Left cardiac atrium (tissue), 4 donors: ENCODE results near the gene NR6A1. TPM values are rescaled to one million over a fixed set of nuclear protein-coding genes. Genes with fewer than 3 reads are reported as not detected.

ENCODE experiments used
- ATAC-seq, 2 donors: fragments of 200-7000 bp; cut with Tn5 transposase; one replicate each; pipeline ENCODE4 v1.9.1; 2020; ENCODE audit warnings: mild to moderate bottlenecking in 2 of 2, moderate library complexity in 2 of 2
- DNase-seq: peaks from one replicate; pipeline ENCODE4 v3.0.0-alpha.2; 2020
- intact Hi-C, 2 donors: fragments of 100-400 bp; cut with DNase I; formaldehyde crosslinking; loops; one replicate each; pipeline versions ENCODE4 v1.14.1 to v1.15.1; 2022 to 2023
- total RNA-seq, 2 donors: library from RNA; stranded (reverse); fragmentation: NEBNext Ultra II Directional; extraction: Animal tissue kit (Norgen Biotek cat#: 25700); gene quantifications; one replicate each; pipeline ENCODE4 v1.2.1, GENCODE V29; 2021
- donor health status: DM: no; HTN: yes; CAD: no.
- donor health status: DM: no; HTN: yes; CAD: no; lungs with severe emphysema.
- donor health status: DM: yes; HTN: yes; CAD: no.
- donor health status: Dilated cardiomyopathy.

Gene NR6A1
- total RNA-seq, 2 donors from 2014 or later: 1.2 to 1.3 TPM

DNA sequence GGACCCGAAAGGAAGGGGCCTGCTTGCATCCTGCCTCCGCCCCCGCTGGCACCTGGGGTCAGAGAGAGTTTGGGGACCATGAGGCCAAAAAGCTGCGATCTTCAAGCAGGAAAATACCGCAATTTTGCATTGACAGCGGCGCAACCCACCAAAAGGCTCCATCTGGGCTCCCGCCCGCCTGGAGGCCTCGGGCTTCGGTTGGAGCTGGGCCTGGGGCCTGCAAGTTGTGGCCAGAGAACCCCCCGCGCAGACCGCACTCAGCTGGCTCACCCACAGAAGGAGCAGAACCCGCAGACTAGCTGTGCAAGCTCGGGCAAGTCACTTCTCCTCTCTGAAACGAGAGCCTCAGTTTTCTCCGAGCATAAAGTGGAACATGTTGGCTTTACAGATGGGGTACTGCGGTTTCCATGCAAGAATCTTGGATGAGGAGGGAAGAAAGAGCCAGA lies 265.2 kb downstream of the NR6A1 start:
- DNase-seq (no peak), ATAC-seq (no peak)
- intact Hi-C loops: no loop called here

GRCh38 chr9:124505006-124505900 lies 265.9 kb downstream of the NR6A1 start:
- ATAC-seq (no peak), DNase-seq (no peak)
- intact Hi-C loops: no loop called here

DNA sequence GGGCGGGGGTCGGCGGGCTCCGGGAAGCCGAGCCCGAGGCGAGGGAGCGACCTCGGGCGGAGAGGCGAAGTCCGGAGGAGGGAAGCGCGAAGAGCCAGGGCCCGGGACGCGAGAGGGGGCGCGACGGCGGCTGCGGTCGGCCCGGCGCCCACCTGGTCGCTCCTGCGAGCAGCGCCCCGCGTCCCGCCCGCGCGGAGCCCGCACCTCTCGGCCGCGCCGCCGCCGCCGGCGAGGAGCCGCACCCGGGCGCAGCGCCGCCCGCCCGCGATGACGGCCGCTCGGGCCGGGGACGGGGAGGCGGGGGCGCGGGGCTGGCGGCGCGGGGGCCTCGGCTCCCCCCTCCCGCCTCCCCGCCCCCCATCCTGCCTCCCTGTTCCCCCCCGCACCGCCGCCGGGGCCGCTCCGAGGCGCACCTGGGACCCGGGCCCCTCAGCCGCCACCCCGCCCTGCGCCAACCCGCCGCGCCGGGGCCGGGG lies 266.5 kb downstream of the NR6A1 start:
- no peak for DNase-seq
- intact Hi-C loops: no loop called here

DNA sequence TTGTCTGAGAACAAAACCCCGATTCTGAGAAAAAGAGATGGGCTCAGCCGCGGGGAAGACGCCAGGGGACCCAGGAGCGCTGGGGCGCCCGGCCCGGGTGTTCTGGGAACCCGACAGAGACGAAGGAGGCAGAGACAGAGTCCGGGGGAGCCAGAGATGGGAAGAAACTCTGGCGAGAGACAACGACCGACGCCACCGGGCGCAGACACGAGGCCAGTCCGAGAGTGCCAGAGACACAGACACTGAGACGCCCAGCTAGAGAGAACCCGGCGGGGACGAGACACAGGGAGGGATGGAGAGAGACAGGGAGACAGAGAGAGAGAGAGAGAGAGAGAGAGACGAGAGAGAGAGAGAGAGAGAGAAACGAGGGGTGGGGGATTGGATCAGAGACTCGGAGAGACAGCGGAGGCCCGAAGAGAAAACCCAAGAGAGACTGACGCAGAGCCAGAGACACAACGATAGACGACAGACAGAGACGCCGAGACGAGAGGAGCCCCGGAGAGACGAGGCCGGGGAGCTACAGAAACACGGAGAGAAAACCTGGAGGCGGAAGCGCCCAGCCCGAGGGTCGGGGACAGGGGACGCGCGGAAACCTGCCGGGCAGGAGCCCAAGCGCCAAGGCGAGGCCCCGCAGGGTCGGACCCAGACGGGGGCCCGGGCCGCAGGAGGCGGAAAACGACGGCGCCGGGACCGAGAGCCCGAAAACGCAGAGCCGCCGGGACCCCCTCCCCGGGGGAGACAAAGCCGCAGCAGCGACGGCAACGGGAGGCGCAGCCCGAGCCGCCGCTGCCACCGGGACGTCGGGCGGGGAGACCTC lies 267.2 kb downstream of the NR6A1 start:
- ATAC-seq (no peak), DNase-seq (no peak)
- intact Hi-C loops: no loop called here

More for the DNA sequence above, 266.5 kb downstream of the NR6A1 start:
- ATAC-seq: no peak

DNA sequence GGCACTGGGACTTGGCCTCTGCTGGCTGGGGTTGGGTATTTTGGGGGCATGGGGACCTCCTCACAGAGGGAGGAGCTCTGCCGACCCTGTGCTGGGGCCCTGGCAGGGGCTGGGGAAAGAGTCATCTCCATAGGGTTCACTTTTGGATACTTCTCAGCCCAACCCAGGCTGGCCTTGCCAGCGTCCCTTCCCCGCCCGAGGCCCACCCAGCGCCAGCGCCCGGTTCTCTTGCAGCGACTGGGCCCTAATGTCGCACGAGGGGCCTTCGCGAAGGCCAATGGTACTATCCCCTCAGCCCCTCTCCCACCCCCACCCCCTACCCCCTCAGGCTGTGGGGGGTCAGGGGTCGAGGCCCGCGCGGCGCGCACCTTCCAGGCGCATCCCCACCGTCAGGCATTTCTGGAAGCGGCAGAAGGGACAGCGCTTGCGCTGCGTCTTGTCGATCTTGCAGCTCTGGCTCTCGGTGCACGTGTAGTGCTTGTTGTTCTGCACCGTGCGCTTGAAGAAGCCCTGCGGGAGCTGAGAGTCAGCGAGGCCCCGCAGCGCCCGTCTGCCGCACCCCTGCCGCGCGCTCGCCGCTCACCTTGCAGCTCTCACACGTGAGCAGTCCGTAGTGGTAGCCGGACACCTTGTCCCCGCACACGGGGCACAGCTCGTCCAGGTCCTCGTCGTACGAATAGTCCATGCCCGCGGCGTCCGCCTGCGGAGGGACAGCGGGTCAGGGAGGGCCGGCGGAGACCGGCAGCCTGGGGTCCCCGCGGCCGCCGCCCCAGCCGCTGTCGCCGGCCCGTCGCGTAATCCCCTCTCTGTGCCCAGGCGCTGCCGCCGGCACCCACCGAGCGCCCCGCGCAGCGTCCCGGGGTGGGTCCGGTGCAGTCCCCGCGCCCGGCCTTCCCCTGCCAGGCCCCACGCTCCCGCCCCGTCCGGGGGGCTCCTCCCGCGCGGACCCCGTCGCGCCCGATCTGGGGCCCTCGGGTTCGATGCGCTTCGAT lies 268.1 kb downstream of the NR6A1 start:
- intact Hi-C loops: no loop called here
- DNase-seq (no peak), ATAC-seq (no peak)

DNA sequence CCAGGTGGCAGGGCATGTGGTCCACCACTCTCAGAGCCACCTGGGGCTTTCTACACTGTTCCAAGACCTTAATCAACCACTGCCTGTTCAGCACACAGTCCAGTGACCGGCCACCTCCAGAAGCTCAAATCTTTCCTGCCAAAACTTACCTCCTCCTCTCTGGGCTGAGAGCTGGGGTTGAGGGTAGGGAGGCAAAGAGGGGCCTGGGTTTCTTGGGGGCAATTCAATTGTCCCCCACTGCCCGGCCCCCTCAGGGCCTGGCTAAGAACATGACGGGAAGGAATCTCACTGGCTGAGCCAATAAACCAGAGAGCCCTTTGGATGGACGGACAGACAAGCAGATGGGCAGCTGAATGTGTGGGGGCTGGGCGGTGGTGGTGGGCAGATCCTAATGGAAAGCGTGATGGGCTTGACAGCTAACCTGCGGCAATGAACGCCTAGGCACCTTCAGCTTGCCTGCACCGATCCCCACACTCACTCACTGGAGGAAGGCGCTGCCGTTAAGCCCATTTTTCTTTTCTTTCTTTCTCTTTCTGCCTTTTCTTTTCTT lies 269.3 kb downstream of the NR6A1 start:
- intact Hi-C loops: no loop called here
- no peak for ATAC-seq
- no peak for DNase-seq

DNA sequence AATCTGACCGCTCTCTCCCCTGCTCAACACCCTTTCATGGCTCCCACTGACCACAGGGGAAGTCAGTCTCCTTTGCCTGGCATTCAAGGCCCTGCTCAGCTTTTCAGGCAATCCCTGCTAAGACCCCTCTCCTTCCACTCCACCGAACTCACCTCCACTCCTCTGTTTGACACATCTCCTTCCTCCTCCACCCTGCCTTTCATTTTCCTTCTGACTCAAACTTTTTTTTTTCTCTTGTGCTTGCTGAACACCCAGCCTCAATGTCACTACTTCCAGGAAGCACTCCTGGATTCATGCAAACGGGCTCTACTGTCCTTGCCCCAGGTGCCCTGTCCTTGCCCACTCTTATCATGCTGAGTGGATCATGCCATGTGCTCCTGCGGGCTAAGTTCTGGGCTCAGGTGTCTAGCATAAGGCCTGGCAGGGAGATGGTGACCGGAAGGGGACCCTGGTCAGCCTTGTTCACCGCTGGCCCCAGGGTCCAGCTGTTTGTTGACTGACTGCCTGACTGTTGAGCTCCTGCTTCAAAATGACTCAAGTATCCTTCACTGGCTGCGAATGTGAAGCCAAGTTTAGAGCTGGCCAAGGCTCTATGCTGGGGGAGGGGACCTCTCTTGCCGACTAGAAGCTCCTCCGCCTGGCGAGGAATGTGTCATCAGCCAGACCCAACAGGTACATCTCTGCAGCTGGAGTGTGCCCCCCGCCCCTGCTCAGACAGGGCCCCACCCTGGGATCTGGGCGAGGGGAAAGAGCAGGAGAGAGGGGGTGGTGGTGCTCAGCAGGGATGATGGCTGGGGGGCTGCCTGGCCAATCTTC lies 270.1 kb downstream of the NR6A1 start:
- DNase-seq: no peak
- ATAC-seq: no peak
- intact Hi-C loops: no loop called here

- DNase-seq (no peak), ATAC-seq (no peak)
- intact Hi-C loops: no loop called here
These were observed 270.9 kb downstream of the NR6A1 start for GRCh38 chr9:124500028-124500795.

- DNase-seq (no peak), ATAC-seq (no peak)
- intact Hi-C loops: no loop called here
These were observed 271.9 kb downstream of the NR6A1 start for GRCh38 chr9:124499216-124499615.

DNA sequence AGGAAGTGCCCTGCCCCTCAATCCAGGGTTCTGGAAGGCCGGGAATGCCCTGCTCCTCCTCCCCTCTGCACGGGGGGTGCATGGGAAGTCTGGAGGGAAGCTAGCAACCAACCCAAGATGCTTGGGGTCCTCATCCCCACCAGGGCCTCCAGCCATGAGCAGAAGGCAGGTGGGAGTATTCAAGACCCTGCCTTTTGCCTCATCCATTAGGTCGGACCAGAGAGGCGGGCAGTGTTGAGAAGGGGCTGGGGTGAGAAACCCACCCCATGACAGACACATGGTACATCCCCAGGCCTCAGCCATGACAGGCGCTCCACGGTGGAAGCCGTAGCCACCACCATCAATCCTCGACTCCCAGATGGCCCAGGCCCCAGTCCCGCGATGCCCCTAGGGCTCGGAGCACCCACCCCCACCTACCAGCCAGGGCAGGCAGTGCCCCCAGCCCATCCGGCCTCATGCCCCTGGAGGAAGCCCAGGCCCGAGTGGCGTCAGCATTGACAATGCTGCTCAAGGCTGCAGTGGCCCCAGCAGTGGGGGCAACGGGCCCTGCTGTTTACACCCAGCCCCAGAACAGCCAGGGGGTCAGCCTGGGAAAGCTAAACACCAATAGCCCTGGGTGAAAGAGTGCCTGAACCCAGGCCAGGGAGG lies 272.5 kb downstream of the NR6A1 start:
- DNase-seq: no peak
- no peak for ATAC-seq
- intact Hi-C loops: no loop called here

GRCh38 chr9:124498040-124498439 lies 273.1 kb downstream of the NR6A1 start:
- intact Hi-C loops: no loop called here
- ATAC-seq: no peak
- no peak for DNase-seq

GRCh38 chr9:124497441-124497840 lies 273.7 kb downstream of the NR6A1 start:
- DNase-seq: no peak
- intact Hi-C loops: no loop called here
- no peak for ATAC-seq

- ATAC-seq (no peak), DNase-seq (no peak)
- intact Hi-C loops: no loop called here
These were observed 274.6 kb downstream of the NR6A1 start for GRCh38 chr9:124496463-124496862.

GRCh38 chr9:124496075-124496449 lies 275.0 kb downstream of the NR6A1 start:
- intact Hi-C loops: no loop called here
- DNase-seq: no peak
- no peak for ATAC-seq

GRCh38 chr9:124495126-124496074 lies 275.7 kb downstream of the NR6A1 start:
- peak in 1 of 2 donors; percentile 23 for ATAC-seq
- intact Hi-C loops: no loop called here
- DNase-seq: no peak
